HG03139 (cell line): ENCODE data around the gene RAB17.
"Not testable (repeated sequence)": the region's sequence is repeated elsewhere in the genome, so short reads cannot be mapped to it uniquely, and the experiment has no call there.

Experiments
- ATAC-seq: cut with Tn5 transposase; IDR thresholded peaks from one replicate; pipeline ENCODE4 v1.9.1; 2021; ENCODE audit not compliant: unreplicated experiment

RAB17 gene

DNA sequence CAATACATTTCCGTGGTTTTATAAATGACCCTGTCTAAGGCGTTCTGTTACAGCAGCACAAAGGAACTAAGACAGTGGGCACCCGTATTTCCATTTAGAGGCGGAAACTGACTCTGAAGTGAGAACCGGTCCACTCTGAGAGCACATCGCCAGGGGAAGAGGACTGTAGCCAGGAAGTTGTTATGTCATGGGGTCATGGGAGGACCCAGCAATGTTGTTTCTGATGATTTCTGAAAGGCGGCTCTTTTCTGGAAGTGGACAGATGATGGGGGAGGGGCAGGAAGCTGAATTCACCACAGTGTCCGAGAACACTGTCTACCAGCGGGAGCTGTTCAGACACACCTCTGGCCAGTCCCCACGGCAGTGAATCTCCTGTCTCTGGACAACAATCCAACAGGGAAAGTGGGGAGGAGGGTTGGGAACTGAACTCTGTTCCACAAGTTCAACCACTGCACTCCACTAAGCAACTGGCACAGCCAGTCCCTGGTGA is 34.7 kb upstream of the RAB17 start:
- no peak for ATAC-seq

DNA sequence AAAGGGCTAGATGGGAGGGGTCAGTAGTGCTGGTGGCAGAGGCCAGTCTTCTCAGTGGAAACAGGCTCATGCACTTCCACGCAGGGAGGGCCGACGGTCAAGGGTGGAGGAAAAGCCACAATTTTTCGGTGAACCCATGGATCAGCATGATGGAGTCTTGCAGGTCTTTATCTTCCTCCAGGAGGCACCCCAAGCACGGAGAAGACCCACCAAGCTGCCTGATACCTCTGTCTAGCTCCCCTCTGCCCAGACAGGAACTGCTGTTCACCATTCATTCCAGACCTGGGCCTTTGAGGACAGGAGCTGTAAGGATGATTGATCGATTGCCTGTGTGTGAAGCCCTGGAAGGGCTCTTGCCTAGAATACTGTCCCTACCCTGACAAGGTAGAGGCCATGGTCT is 34.0 kb upstream of the RAB17 start:
- no peak for ATAC-seq

DNA sequence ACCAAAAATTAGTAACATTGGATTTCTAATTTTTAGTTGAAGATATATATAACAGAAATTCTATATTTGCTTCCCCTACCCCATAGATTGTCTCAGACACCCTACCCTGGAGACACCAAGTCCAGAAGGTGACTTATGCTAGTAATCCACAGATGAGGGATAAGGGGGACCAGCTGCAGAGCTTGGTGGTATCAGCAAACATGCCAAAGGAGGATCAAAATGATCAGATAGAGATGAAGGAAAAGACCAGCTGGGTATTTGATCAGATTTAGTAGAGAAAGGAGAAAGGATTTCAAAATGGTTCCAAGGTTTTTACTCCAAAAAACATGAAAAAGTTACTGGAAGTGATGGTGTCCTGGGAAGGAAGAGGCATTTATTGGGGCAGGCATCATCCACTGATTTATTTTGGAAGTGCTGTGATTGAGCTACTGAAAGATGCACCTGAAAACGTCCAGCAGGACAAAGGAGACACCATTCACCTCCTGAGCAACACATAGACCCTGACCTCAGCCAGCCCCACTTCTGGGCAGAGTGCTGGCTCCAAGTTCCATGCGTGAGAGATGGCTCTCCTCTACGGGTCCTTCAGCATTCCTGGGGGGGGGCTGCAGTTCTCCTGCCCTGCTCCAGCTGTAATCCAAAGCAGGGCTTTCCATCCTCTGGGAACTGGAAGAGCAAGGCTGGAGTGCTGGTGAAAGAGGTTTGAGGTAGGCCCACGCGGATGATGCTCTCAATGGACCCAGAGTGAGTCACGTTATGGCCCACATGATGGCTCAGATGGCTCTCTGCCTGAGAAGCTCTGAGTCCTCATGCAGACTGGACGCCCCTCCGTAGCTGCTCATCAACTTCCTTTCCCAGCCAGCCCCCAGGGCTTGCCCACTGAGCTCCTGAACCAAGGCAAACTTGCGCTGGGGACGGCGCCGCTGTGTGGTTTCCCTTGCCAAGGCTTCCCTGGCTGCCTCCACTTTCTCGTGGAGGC is 33.2 kb upstream of the RAB17 start:
- no peak for ATAC-seq

- ATAC-seq = no peak
These were observed 27.9 kb upstream of the RAB17 start for GRCh38 chr2:237618449-237618848.

GRCh38 chr2:237617587-237617982 is 27.1 kb upstream of the RAB17 start:
- no peak for ATAC-seq

DNA sequence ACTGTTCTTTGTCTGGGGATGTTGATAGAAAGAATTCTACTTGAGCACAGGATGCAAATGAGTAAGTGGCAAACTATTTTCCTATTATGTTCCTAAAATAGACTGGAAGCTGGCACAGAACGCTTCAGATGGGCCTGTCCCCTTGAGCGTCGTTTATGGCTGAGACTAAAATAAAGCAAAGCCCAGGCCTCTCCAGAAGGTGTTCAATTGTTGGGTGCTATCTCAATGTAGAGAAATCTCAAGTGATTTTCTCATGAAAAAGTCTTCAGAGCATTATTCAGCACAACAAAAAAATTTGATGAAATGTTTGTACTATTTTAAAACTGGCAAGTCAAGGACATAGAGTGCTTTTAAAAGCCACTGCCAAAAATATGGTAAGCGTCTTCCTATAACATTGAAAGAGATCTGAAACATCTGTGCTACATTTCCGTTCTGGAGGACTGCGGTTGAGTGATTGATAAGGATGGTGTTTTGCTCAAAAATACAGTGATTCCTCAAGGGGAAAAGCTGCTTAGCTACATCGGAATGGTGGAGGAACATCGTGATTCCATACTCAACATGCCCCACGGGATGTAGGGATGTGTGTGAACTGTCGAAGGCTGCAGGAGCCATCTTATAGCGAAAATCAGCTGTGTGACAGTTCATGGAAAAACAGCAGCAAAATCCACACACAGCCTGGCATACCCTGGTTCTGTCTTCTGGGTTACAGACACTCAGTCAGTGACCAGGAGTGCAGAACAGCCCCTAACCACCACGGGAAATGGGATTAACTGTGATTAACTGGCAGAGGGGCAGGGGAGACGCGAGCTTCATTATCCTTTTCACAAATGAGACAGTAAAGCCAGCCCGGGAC is 26.4 kb upstream of the RAB17 start:
- no peak for ATAC-seq

DNA sequence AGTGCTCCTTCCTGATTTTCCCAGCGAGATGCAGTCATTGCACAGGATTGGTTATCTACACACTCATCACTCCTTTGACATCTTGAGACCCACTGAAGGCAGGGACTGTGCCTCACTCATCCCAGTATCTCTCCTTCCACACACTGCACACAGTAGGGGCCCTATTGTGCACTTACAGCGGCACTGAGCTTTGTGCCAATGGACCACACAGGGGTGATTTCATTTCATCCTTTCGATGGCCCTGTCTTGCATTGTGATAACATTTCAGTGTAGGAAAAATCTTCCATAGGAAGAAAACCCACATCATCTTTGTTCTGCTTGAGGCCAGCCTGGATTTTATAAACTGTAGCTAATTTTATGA is 25.8 kb upstream of the RAB17 start:
- no peak for ATAC-seq

GRCh38 chr2:237615631-237616249 is 25.2 kb upstream of the RAB17 start:
- ATAC-seq = no peak

DNA sequence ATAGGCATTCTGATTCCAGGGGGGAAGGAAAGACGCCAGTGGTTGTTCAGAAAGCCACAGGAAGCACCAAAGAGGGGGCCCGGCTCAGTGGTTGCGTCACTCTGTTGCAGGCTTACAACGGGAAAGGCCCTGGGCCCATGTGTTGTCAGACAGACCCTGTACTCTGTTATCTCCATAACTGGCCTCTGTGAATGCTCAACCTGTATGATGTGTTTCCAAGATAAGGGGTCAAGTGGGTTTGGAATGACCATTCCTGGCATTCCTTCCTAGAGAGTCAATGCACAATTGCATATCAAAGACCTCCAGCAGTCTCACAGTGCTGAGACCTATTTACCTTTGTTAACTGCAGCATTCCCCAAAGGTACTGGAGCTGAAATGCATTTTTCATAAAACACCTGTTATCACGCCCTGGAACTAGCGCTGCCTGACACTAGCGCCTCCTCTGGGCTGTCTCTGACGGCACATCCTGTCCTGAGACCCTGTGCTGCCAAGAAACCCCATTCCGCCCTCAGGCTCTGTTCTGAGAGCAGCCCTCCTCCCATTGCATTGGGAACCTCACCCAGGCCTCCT is 23.7 kb upstream of the RAB17 start:
- ATAC-seq = no peak

DNA sequence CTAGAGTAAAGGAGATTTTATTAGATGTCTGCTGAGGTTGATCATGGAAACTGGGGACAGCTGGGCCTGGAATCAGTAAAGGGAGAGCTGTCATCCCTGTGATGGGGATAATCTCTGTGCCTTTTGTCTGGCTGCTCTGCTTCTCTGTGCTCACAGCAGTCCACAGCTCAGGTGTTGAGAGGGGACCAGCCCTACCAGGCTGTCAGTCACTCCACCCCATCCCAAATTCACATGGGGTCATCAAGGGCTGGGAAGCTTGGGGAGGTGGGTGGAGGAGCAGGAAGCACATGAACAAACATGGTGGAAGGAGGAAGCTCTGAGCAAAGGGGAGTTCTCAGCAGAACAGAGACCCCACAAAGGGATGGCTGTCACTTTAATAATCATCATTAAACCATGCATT is 23.1 kb upstream of the RAB17 start:
- no peak for ATAC-seq

DNA sequence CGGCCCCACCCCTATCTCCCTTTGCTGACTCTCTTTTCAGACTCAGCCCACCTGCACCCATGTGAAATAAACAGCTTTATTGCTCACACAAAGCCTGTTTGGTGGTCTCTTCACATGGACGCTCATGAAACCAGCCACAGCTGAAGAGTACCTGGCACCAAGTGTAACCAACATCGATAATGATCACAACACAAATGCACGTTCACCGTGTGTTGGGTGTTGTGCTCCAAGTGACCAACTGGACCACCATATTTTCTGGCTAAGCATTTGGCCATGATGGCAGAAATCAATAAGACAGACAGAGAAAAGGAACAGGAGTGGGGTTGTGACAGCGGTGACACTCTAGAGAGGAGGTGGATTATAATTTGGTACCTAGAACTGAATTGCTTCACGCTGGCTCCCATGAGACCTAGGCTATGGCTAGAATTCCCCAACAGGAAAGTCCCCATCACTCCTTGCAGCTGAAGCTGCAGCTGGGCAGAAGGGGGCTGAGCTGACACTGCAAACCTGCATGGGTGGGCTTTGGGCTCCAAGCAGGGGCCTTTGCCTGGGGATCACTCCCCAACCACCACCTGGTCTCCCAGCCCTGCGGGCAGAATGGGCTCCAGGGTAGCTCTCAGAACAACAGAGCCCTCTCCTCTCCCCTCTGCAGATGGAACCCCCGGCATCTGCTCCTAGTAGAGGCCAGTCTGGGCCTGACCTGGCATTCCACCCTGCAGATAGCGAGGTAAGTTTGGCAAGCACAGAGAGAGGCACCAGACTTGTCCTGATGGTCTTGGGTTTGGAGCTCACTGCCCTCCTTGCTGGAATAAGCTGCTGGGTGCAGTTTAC is 22.2 kb upstream of the RAB17 start:
- no peak for ATAC-seq

- not testable (repeated sequence) for ATAC-seq
These were observed 16.0 kb upstream of the RAB17 start for GRCh38 chr2:237606522-237606921.

DNA sequence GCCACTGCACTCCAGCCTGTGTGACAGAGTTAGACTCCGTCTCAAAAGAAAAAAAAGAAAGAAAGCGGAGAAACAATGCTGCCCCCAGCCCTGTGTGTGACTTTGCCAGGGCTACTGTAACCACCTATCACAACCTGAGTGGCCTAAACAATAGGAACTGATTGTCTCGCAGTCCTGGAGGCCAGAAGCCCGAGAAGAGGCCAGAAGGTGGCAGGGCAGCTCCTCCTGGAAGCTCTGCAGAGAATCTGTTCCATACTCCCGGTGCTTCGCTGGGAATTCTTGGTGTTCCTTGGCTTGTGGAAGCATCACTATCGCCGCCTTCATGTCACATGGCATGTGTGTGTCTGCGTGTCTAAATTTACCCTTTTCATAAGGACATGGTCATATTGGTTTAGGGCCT is 14.4 kb upstream of the RAB17 start:
- ATAC-seq = no peak

- ATAC-seq = no peak
These were observed 13.9 kb upstream of the RAB17 start for GRCh38 chr2:237604391-237604790.

- ATAC-seq = peak; percentile 75
These were observed 13.3 kb upstream of the RAB17 start for GRCh38 chr2:237603718-237604362.

- no peak for ATAC-seq
These were observed 12.6 kb upstream of the RAB17 start for GRCh38 chr2:237603049-237603717.

- ATAC-seq = no peak
These were observed 11.9 kb upstream of the RAB17 start for GRCh38 chr2:237602409-237602808.

- ATAC-seq = no peak
These were observed 11.1 kb upstream of the RAB17 start for GRCh38 chr2:237601453-237602116.
